GM21360 (cell line): ENCODE results near the gene AADAC.
"Not testable (repeated sequence)": the region's sequence is repeated elsewhere in the genome, so short reads cannot be mapped to it uniquely, and the experiment has no call there.

ENCODE experiments used
- ATAC-seq: cut with Tn5 transposase; IDR thresholded peaks from one replicate; pipeline ENCODE4 v1.9.1; 2021; ENCODE audit warnings: mild to moderate bottlenecking, moderate library complexity; ENCODE audit not compliant: unreplicated experiment

Gene AADAC

GRCh38 chr3:151796105-151796680 lies 17.7 kb upstream of the AADAC start:
- ATAC-seq: no peak

- ATAC-seq: no peak
Measured at GRCh38 chr3:151798466-151798865, 15.4 kb upstream of the AADAC start.

DNA sequence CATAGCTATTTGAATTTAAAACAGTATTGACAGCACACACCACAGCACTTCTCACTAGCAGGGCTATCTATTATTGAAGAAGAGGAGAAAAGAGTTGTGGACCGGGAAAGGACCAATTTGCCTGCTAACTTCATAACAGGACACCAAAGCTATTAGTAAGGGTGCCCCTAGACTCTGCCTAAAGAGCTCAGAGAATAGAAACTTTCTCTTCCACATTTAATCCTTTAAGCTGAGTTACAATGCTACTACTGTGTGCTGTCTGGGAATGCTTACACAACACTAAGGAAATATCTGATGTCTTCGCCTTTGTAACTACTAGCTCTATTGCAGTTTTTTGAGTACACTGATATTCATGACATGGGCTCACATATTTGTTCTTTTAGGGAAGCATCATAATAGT lies 13.5 kb upstream of the AADAC start:
- ATAC-seq: no peak

- ATAC-seq: no peak
Measured at GRCh38 chr3:151804267-151804666, 9.6 kb upstream of the AADAC start.

DNA sequence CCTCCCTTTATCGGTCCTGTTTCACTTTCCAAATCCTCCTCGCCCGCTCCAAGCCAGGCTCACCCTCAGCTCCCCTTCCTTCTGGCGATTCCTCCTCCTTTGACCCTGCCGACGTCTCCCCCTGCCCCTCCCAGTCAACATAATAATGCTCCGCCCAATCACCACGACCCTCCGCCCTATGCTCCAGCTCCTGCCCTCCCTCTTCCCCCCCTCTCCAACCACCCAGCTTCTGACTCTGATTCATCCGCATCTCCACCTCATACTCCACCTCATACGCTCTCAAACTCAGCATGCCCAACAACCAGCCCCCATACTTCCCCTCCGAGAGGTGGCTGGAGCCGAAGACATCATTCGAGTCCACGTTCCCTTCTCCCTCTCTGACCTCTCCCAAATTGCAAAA lies 7.1 kb upstream of the AADAC start:
- ATAC-seq: no peak

- not testable (repeated sequence) for ATAC-seq
Measured at GRCh38 chr3:151808926-151809325, 5.0 kb upstream of the AADAC start.

DNA sequence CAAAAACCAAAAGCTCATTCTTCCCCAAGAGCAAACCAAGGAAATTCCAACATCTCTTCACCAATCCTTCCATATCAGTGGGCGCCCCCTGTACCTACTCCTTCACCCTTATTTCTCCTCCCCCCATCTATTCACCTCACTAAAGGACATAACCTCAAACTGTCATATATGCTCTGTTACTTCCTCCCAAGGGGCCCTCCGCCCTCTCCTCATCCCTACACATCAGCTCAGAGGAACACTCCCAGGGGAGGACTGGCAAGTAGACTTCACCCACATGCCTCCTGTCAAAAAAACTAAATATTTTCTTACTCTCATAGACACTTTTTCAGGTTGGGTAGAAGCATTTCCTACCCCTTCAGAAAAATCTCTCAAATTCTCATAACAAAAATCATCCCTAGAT lies 2.4 kb upstream of the AADAC start:
- ATAC-seq: no peak

DNA sequence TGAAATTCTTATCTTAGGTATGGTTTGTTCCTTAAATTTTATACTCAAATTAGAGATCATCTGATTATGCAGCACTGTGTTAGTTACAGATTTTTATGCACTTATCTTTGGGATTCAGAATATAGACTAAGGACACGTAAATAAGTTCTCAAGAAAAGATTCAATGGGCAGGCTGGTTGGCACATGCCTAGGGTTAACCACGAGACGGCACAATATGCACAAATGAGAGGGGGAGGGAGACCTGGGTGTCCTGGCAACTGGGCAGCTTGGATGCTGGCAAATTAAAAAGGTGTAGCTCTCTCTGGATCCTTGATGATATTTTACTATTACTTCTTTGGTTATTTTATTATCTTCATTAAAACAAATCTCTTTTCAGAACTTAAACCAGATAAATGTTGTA lies 672 bp downstream of the AADAC start:
- no peak for ATAC-seq

GRCh38 chr3:151816091-151816604 lies 2.2 kb downstream of the AADAC start:
- no peak for ATAC-seq

DNA sequence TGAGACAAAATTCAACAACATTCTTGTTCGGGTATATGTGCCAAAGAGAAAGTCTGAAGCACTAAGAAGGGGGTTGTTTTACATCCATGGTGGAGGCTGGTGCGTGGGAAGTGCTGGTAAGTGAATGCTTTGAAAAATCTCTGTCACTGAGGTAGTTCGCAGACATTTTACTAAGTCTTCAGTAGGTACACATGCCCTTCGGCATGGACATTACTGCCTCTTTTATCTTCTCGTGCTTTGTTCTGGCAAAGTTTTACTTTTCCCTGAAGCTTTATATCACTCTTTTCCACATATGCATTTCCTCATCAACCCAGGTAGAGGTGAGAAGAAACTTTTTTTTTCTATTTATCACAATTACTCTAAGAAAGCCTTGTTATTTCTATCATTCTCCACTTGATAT lies 3.6 kb downstream of the AADAC start:
- ATAC-seq: no peak

DNA sequence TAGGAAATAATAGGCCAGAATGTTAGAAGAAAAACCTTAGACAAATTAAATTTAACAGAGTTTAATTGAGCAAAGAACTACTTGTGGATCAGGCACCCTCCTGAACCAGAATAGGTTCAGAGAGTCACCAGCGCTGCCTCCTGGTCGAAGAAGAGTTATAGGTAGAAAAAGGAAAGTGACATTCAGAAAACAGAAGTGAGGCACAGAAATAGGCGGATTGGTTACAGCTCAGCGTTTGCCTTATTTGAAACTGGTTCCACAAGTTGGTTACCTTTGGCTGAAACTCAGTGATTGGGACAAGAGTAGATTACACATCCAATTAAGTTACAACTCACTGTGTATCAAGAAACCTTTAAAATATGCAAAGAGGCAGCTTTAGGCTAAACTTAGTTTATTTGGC lies 4.4 kb downstream of the AADAC start:
- ATAC-seq: no peak

GRCh38 chr3:151819910-151820309 lies 6.0 kb downstream of the AADAC start:
- ATAC-seq: no peak

DNA sequence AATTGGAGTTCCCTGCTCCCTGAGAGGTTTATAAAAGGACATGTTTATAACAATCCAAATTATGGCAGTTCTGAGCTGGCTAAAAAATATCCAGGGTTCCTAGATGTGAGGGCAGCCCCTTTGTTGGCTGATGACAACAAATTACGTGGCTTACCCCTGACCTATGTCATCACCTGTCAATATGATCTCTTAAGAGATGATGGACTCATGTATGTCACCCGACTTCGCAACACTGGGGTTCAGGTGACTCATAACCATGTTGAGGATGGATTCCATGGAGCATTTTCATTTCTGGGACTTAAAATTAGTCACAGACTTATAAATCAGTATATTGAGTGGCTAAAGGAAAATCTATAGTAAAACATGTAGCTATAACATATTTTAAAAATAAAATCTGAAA lies 13.9 kb downstream of the AADAC start:
- no peak for ATAC-seq

DNA sequence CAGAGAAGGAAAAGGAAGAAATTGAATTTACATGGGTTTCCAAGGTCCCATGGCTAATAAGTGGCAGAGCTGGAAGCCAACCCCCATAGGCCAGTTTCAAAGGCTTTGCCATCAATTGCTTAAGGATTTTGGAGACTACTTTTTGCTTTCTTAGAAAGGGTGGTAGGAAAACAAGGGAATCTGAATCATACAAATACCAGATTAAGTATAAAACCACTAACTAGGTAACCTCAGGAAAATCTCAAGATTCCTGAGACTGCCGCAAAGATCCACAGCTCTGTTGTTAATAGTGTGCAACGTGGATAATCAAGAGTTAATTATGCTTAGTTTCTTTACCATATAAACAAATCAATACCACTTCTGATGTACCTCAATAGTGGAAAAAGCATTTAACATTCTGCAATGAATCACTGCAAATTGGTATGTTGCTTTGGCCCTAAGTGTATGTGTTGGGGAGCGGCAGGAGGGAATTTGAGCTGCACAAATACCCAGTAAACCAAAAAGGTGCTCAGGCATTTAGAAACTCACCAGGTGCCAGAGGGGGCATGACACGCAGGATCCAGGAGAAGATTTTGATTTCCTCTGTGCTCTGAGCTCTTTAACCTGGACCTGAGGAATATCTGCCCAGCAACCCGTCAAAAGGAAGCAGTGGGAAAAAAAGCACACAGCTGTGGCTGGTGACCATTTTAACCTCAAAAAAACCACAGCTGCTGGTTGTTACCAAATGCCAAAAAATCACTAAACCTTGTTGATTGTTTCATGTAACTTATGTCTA lies 22.0 kb downstream of the AADAC start:
- no peak for ATAC-seq

- ATAC-seq: no peak
Measured at GRCh38 chr3:151837057-151837456, 23.1 kb downstream of the AADAC start.

- no peak for ATAC-seq
Measured at GRCh38 chr3:151838574-151839312, 24.8 kb downstream of the AADAC start.

- no peak for ATAC-seq
Measured at GRCh38 chr3:151839313-151839631, 25.4 kb downstream of the AADAC start.

GRCh38 chr3:151841801-151842200 lies 27.9 kb downstream of the AADAC start:
- ATAC-seq: no peak

GRCh38 chr3:151843275-151843674 lies 29.4 kb downstream of the AADAC start:
- ATAC-seq: no peak

DNA sequence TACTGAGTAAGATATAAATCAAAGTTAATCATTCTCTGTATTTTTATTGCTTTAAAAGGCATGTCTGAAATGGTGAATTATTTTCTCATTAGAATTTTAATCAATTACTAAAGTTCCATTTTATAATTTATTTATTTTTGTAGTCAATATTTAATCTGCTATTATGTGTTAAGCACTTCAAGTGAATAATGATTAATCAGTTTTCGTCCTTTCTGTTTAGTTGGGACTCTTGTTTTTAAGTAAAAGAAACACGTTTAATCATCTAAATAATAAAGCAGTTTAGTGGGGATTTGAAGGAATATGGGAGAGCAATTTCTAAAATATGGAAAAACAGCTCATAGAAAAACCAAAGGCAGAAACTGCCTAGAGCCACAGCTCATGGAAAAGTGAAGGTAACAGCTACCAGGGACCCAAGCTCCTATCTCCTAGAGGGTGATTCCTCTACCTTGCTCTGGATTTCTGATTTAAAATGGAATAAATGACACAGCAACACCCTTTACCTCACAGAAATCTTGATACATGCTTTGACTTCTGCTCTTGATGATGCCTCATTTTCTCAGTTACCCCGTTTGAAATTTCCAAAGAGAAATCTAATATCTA lies 31.5 kb downstream of the AADAC start:
- ATAC-seq: no peak

DNA sequence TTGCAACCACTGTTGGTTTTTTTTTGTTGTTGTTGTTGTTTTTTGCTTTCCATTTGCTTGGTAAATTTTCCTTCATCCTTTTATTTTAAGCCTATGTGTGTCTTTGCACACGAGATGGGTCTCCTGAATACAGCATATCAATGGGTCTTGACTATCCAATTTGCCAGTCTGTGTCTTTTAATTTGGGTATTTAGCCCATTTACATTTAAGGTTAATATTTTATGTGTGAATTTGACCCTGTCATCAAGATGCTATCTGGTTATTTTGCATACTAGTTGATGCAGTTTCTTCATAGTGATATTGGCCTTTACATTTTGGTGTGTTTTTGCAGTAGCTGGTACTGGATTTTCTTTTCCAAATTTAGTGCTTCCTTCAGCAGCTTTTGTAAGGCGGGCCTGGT lies 36.1 kb downstream of the AADAC start:
- ATAC-seq: not testable (repeated sequence)
